Measurements from ENCODE around the gene ARHGEF28.

GRCh38 chr5:73896097-73896496 is 270.1 kb downstream of the ARHGEF28 start:
- TF ChIP-seq CTCF (IDR thresholded peaks at IDR 0.05; ENCODE audit: low read length) (no peak), EZH2 (optimal IDR thresholded peaks at IDR 0.05; ENCODE audit: low read depth, low read length) (no peak)
